H9 (cell line): ENCODE results near the gene TECPR2. TPM values are rescaled to one million over a fixed set of nuclear protein-coding genes. Genes with fewer than 3 reads are reported as not detected.

Experiments
- DNase-seq: peaks from one replicate; pipeline ENCODE4 v3.0.0-alpha.2; 2017
- H2AFZ ChIP-seq: one replicate; pipeline ENCODE4 v1.6.1; 2013; ENCODE audit warnings: mild to moderate bottlenecking, low read length, control low read depth, moderate library complexity
- H2AK5ac ChIP-seq: 2 replicates; pipeline ENCODE4 v1.6.1; 2013; ENCODE audit warnings: low read length, control low read depth, mixed read lengths; ENCODE audit not compliant: insufficient read length
- H2BK120ac ChIP-seq: one replicate; pipeline ENCODE4 v1.6.1; 2013; ENCODE audit warnings: low read depth, mild to moderate bottlenecking, low read length, control low read depth, inconsistent platforms; ENCODE audit not compliant: poor library complexity, severe bottlenecking
- H2BK12ac ChIP-seq: 2 replicates; pipeline ENCODE4 v1.6.1; 2013; ENCODE audit warnings: low read length, control low read depth, mixed read lengths, low read depth; ENCODE audit not compliant: insufficient read length
- H2BK15ac ChIP-seq: 2 replicates; pipeline ENCODE4 v1.6.1; 2013; ENCODE audit warnings: low read depth, low read length, control low read depth
- H2BK20ac ChIP-seq: one replicate; pipeline ENCODE4 v1.6.1; 2013; ENCODE audit warnings: low read depth, mild to moderate bottlenecking, low read length, control low read depth, inconsistent platforms; ENCODE audit not compliant: poor library complexity, severe bottlenecking
- H2BK5ac ChIP-seq: 2 replicates; pipeline ENCODE4 v1.6.1; 2013; ENCODE audit warnings: low read length, control low read depth, mixed read lengths; ENCODE audit not compliant: insufficient read length
- H3K14ac ChIP-seq: 2 replicates; pipeline ENCODE4 v1.6.1; 2013; ENCODE audit warnings: low read length, control low read depth; ENCODE audit not compliant: insufficient read depth
- H3K18ac ChIP-seq: 2 replicates; pipeline ENCODE4 v1.6.1; 2013; ENCODE audit warnings: low read depth, mild to moderate bottlenecking, mixed read lengths, low read length, control low read depth; ENCODE audit not compliant: insufficient read length
- H3K23ac ChIP-seq: 2 replicates; pipeline ENCODE4 v1.6.1; 2013; ENCODE audit warnings: low read length, control low read depth, mixed read lengths, low read depth; ENCODE audit not compliant: insufficient read length
- H3K23me2 ChIP-seq: 2 replicates; pipeline ENCODE4 v1.6.1; 2013; ENCODE audit warnings: low read depth, mild to moderate bottlenecking, mixed read lengths, low read length, control low read depth; ENCODE audit not compliant: insufficient read length, poor library complexity, severe bottlenecking
- H3K27ac ChIP-seq: 2 replicates; pipeline ENCODE4 v1.5.1; 2013; ENCODE audit warnings: low read length, control low read depth, mixed read lengths, low read depth; ENCODE audit not compliant: insufficient read length
- H3K27me3 ChIP-seq: 2 replicates; pipeline ENCODE4 v1.6.1; 2013; ENCODE audit warnings: low read length, control low read depth, inconsistent platforms; ENCODE audit not compliant: insufficient read depth
- H3K4ac ChIP-seq: 2 replicates; pipeline ENCODE4 v1.6.1; 2013; ENCODE audit warnings: low read depth, mild to moderate bottlenecking, control low read depth, inconsistent platforms, low read length, moderate library complexity
- H3K4me1 ChIP-seq: 2 replicates; pipeline ENCODE4 v1.6.1; 2013; ENCODE audit warnings: low read length, control low read depth, inconsistent platforms; ENCODE audit not compliant: insufficient read depth
- H3K4me2 ChIP-seq: 2 replicates; pipeline ENCODE4 v1.6.1; 2013; ENCODE audit warnings: low read length, control low read depth, mixed read lengths; ENCODE audit not compliant: insufficient read length, insufficient read depth
- H3K56ac ChIP-seq: 2 replicates; pipeline ENCODE4 v1.6.1; 2013; ENCODE audit warnings: low read depth, mild to moderate bottlenecking, mixed read lengths, low read length, control low read depth; ENCODE audit not compliant: insufficient read length
- H3K79me1 ChIP-seq: 2 replicates; pipeline ENCODE4 v1.6.1; 2013; ENCODE audit warnings: low read depth, mild to moderate bottlenecking, moderate library complexity, low read length, control low read depth, inconsistent platforms; ENCODE audit not compliant: insufficient read depth, poor library complexity, severe bottlenecking
- H3K79me2 ChIP-seq: 2 replicates; pipeline ENCODE4 v1.6.1; 2013; ENCODE audit warnings: low read length, control low read depth, inconsistent platforms; ENCODE audit not compliant: insufficient read depth
- H3K9ac ChIP-seq: 2 replicates; pipeline ENCODE4 v1.6.1; 2013; ENCODE audit warnings: low read length, control low read depth, mixed read lengths; ENCODE audit not compliant: insufficient read length; ENCODE audit errors: extremely low read depth
- H3K9me3 ChIP-seq: one replicate; pipeline ENCODE4 v1.6.1; 2013; ENCODE audit warnings: low read depth, low read length, inconsistent platforms; ENCODE audit not compliant: control insufficient read depth
- H3T11ph ChIP-seq: one replicate; pipeline ENCODE4 v1.6.1; 2013; ENCODE audit warnings: mild to moderate bottlenecking, low read length, control low read depth, inconsistent platforms
- H4K20me1 ChIP-seq: one replicate; pipeline ENCODE4 v1.6.1; 2013; ENCODE audit not compliant: control insufficient read depth, insufficient read length, insufficient read depth
- H4K5ac ChIP-seq: 2 replicates; pipeline ENCODE4 v1.6.1; 2013; ENCODE audit warnings: low read depth, mild to moderate bottlenecking, mixed read lengths, low read length, control low read depth; ENCODE audit not compliant: insufficient read length
- H4K8ac ChIP-seq: replicated peaks from 2 replicates; pipeline ENCODE4 v1.6.1; 2013; ENCODE audit warnings: low read length, control low read depth, mixed read lengths, low read depth; ENCODE audit not compliant: insufficient read length
- H4K91ac ChIP-seq: 2 replicates; pipeline ENCODE4 v1.6.1; 2013; ENCODE audit warnings: low read depth, mild to moderate bottlenecking, moderate library complexity, mixed read lengths, low read length, control low read depth; ENCODE audit not compliant: insufficient read length
- H3K27ac Mint-ChIP-seq, 3 experiments: 2 replicates in 2 of 3; 3 replicates in 1 of 3; pipeline ENCODE4 v1.8.0; 2020 to 2021; ENCODE audit warnings: mixed read lengths in 3 of 3, mild to moderate bottlenecking in 1 of 3, moderate library complexity in 1 of 3
- H3K27me3 Mint-ChIP-seq: 2 replicates; pipeline ENCODE4 v1.8.0; 2021; ENCODE audit warnings: low read depth, mild to moderate bottlenecking, moderate library complexity, mixed read lengths
- H3K36me3 Mint-ChIP-seq, 3 experiments: 2 replicates in 2 of 3; 3 replicates in 1 of 3; pipeline ENCODE4 v1.8.0; 2020 to 2021; ENCODE audit warnings: low read depth in 3 of 3, mixed read lengths in 3 of 3; ENCODE audit not compliant: insufficient read depth in 1 of 3
- H3K4me1 Mint-ChIP-seq, 2 experiments: 2 replicates each; pipeline ENCODE4 v1.8.0; 2020; ENCODE audit warnings: mixed read lengths in 2 of 2
- H3K4me3 Mint-ChIP-seq, 2 experiments: 2 replicates in 1 of 2; 3 replicates in 1 of 2; pipeline ENCODE4 v1.8.0; 2020 to 2021; ENCODE audit warnings: mild to moderate bottlenecking in 2 of 2, mixed read lengths in 2 of 2, moderate library complexity in 1 of 2
- H3K9me3 Mint-ChIP-seq, 2 experiments: 2 replicates in 1 of 2; 3 replicates in 1 of 2; pipeline ENCODE4 v1.8.0; 2020; ENCODE audit warnings: mild to moderate bottlenecking in 2 of 2, mixed read lengths in 2 of 2, moderate library complexity in 1 of 2
- CTCF ChIP-seq: fragments of 200-600 bp; sonication (generic); conservative IDR thresholded peaks from 3 replicates; pipeline ENCODE4 v1.8.0; 2021; ENCODE audit warnings: antibody characterized with exemption, mild to moderate bottlenecking
- WGBS: extraction: QIAGEN DNeasy Blood & Tissue Kit; methylation state at CpG from one replicate; pipeline ENCODE4 v1.1.7; 2013; ENCODE audit warnings: missing lambda C conversion rate, low lambda C conversion rate, mixed read lengths; ENCODE audit not compliant: insufficient read length; ENCODE audit errors: extremely low coverage; 5-methylcytosine and 5-hydroxymethylcytosine counted together
- total RNA-seq: library from RNA; stranded (reverse); gene quantifications from 2 replicates; pipeline ENCODE4 v1.2.1, GENCODE V29; 2021

Gene TECPR2
- total RNA-seq, 1 experiment from 2014 or later = 15.4 TPM

GRCh38 chr14:102499401-102500157 is 136.8 kb downstream of the TECPR2 start:
- H3K9ac ChIP-seq = no peak overlapping the region
- no peak overlapping the region for H3K27ac ChIP-seq

More at GRCh38 chr14:102499401-102500157, 136.8 kb downstream of the TECPR2 start:
- Histone ChIP-seq H4K8ac (no peak overlapping the region), H3K79me1 (no peaks in the 10 kb centered on the region), H3K4ac (no peak overlapping the region), H4K5ac (no peak overlapping the region), H3K27me3 (no peaks in the 10 kb centered on the region), H2AK5ac (no peak overlapping the region), H3K9me3 (no peaks in the 10 kb centered on the region), H3K23ac (no peak overlapping the region), H3K4me1 (no peaks in the 10 kb centered on the region), H2AFZ (no peak overlapping the region), H4K91ac (no peak overlapping the region), H2BK120ac (no peak overlapping the region), H4K20me1 (no peaks in the 10 kb centered on the region), H2BK20ac (no peak overlapping the region), H3K4me2 (no peak overlapping the region), H2BK15ac (no peak overlapping the region), H3K23me2 (no peaks in the 10 kb centered on the region), H3K14ac (no peak overlapping the region), H2BK5ac (no peak overlapping the region), H3T11ph (no peak overlapping the region), H3K18ac (no peak overlapping the region), H3K79me2 (no peaks in the 10 kb centered on the region), H3K56ac (no peak overlapping the region), H2BK12ac (no peak overlapping the region)
- H3K4me3 Mint-ChIP-seq = no peak overlapping the region
- peaks cover 6 to 9% (median 7%) of the 10 kb centered on the region in 3 experiments; a peak in 5 of 7 replicates for H3K36me3 Mint-ChIP-seq
- H3K27ac Mint-ChIP-seq = peak overlapping the region in 1 of 3 experiments; percentile 89; a peak in 2 of 7 replicates
- no CpG with 5 or more reads among the region's 23 CpGs for WGBS
- peaks cover 1% of the 10 kb centered on the region; the same call in 1 of the 2 replicates for H3K27me3 Mint-ChIP-seq
- TF ChIP-seq CTCF = no peak
- peak; percentile 27 for DNase-seq
- H3K9me3 Mint-ChIP-seq = no peaks in the 10 kb centered on the region; a peak in 1 of 5 replicates
- peaks cover 0 to 3% of the 10 kb centered on the region in 2 experiments; a peak in 1 of 4 replicates for H3K4me1 Mint-ChIP-seq
